ENCODE data around the gene GRB10.

The GRB10 gene

GRCh38 chr7:50544992-50545391 is 237.7 kb downstream of the GRB10 start:
- no peak for DNase-seq (ENCODE audit: low spot score)

- DNase-seq (ENCODE audit: low spot score), result no peak
These were observed 238.8 kb downstream of the GRB10 start for GRCh38 chr7:50543776-50544442.

GRCh38 chr7:50542132-50542531 is 240.6 kb downstream of the GRB10 start:
- no peak for DNase-seq (ENCODE audit: low spot score)

GRCh38 chr7:50540785-50541579 is 241.7 kb downstream of the GRB10 start:
- no peak for DNase-seq (ENCODE audit: low spot score)
